SKM-1 treated with dmso at 0.1 percent for 144 hours (cell line): Measurements from ENCODE around the gene PIGBOS1.

Experiments used
- DNase-seq: peaks from one replicate; lab custom pipeline; 2025; ENCODE audit not compliant: unreplicated experiment; lab: John Stamatoyannopoulos, UW

PIGBOS1 gene

DNA sequence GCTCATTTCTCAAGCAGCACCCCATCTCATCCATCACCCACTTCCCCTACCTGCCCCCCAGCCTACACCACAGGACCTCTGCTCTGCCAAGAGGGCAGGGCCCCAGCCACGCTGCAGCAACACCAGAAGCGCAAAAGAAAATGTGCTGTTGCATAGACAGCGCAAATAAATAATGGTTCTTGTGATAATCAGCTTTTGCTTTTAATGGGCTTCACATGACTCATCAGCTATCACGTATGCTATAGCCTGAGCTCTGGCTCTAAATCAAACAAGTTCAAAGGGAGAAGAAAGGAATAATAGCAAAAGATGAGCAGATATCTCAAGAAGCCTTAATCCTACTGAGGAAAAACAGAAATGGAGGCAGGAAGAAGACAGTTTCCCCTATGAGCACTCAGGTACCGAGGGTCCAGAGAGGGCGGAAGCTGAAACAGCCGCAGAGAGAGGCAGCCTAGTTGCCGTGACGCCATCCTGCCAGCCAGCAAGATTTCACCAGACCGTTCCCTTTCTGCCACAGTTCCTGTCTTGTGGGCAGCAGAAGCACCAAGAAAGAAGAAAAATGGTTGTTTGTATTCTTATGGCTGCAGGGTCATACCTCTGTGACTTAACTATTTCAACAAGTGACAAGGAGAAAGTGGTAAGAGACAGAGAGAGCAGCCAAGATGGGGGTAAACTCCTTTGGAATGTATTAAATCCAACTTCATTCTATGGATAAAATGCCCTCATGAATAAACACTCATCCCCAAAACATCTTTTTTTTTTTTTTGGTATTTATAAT lies 51.3 kb downstream of the PIGBOS1 start:
- DNase-seq = peak; percentile 88
